GM23338 (cell line): ENCODE results near the gene SEMA5A. TPM values are rescaled to one million over a fixed set of nuclear protein-coding genes. Genes with fewer than 3 reads are reported as not detected.

Experiments used
- ATAC-seq: fragments of 200-7000 bp; cut with Tn5 transposase; 3 replicates; pipeline ENCODE4 v1.9.1; 2020
- DNase-seq: peaks from one replicate; pipeline ENCODE4 v3.0.0-alpha.2; 2015; ENCODE audit warnings: low spot score
- H2AFZ ChIP-seq: fragments of 200-600 bp; sonication (generic); 2 replicates; pipeline ENCODE4 v1.8.0; 2016; ENCODE audit warnings: antibody characterized with exemption, mild to moderate bottlenecking, moderate library complexity
- H3F3A ChIP-seq: fragments of 200-600 bp; sonication (generic); replicated peaks from 2 replicates; pipeline ENCODE4 v1.8.0; 2017; ENCODE audit warnings: antibody characterized with exemption, mixed run types, low read depth
- H3K27ac ChIP-seq: fragments of 200-600 bp; sonication (generic); 2 replicates; pipeline ENCODE4 v1.6.1; 2016; ENCODE audit warnings: low read depth
- H3K27me3 ChIP-seq: fragments of 200-600 bp; sonication (generic); 2 replicates; pipeline ENCODE4 v1.8.0; 2016; ENCODE audit warnings: mild to moderate bottlenecking, mixed run types, moderate library complexity; ENCODE audit not compliant: insufficient read depth
- H3K36me3 ChIP-seq: fragments of 200-600 bp; sonication (generic); 2 replicates; pipeline ENCODE4 v1.8.0; 2016; ENCODE audit warnings: mild to moderate bottlenecking; ENCODE audit not compliant: insufficient read depth
- H3K4me1 ChIP-seq: fragments of 200-600 bp; sonication (generic); 2 replicates; pipeline ENCODE4 v1.8.0; 2016; ENCODE audit warnings: mild to moderate bottlenecking, moderate library complexity; ENCODE audit not compliant: insufficient read depth
- H3K4me2 ChIP-seq: fragments of 200-600 bp; sonication (generic); 2 replicates; pipeline ENCODE4 v1.7.1; 2017; ENCODE audit warnings: mixed run types
- H3K4me3 ChIP-seq: fragments of 200-600 bp; sonication (generic); 2 replicates; pipeline ENCODE4 v1.6.1; 2016; ENCODE audit warnings: mixed run types
- H3K79me2 ChIP-seq: fragments of 200-600 bp; sonication (generic); replicated peaks from 2 replicates; pipeline ENCODE4 v1.8.0; 2017; ENCODE audit warnings: mild to moderate bottlenecking; ENCODE audit not compliant: insufficient read depth
- H3K9me2 ChIP-seq: fragments of 200-600 bp; sonication (generic); 2 replicates; pipeline ENCODE4 v1.8.0; 2017; ENCODE audit not compliant: insufficient read depth
- H4K20me1 ChIP-seq: fragments of 200-600 bp; sonication (generic); replicated peaks from 2 replicates; pipeline ENCODE4 v1.8.0; 2017; ENCODE audit warnings: mild to moderate bottlenecking; ENCODE audit not compliant: insufficient read depth
- H3K27ac Mint-ChIP-seq: 2 replicates; pipeline ENCODE4 v1.8.0; 2020; ENCODE audit warnings: inconsistent platforms, mild to moderate bottlenecking, moderate library complexity, mixed read lengths
- H3K27me3 Mint-ChIP-seq: 3 replicates; pipeline ENCODE4 v1.8.0; 2022; ENCODE audit warnings: low read depth, mild to moderate bottlenecking, moderate library complexity, mixed read lengths, inconsistent platforms; ENCODE audit not compliant: insufficient read depth, poor library complexity
- H3K36me3 Mint-ChIP-seq: 3 replicates; pipeline ENCODE4 v1.8.0; 2021; ENCODE audit warnings: low read depth, mild to moderate bottlenecking, inconsistent platforms, moderate library complexity, mixed read lengths
- H3K4me1 Mint-ChIP-seq: 3 replicates; pipeline ENCODE4 v1.8.0; 2020; ENCODE audit warnings: mild to moderate bottlenecking, inconsistent platforms, mixed read lengths
- H3K4me3 Mint-ChIP-seq: 3 replicates; pipeline ENCODE4 v1.8.0; 2021; ENCODE audit warnings: moderate library complexity, mild to moderate bottlenecking, inconsistent platforms, mixed read lengths
- H3K9me3 Mint-ChIP-seq: 3 replicates; pipeline ENCODE4 v1.8.0; 2020; ENCODE audit warnings: moderate library complexity, mild to moderate bottlenecking, inconsistent platforms, mixed read lengths
- CREB1 ChIP-seq: fragments of 250-450 bp; sonication (Bioruptor Pico); IDR thresholded peaks from 2 replicates; pipeline ENCODE4 v1.5.0; 2020; ENCODE audit warnings: low read depth, mild to moderate bottlenecking, moderate library complexity
- EZH2 ChIP-seq: fragments of 200-600 bp; sonication (generic); IDR thresholded peaks from one replicate; pipeline ENCODE4 v1.8.0; 2017; ENCODE audit warnings: antibody characterized with exemption, mild to moderate bottlenecking, low read depth; ENCODE audit not compliant: unreplicated experiment
- JUNB ChIP-seq: IDR thresholded peaks from one replicate; pipeline ENCODE4 v1.6.1; 2016; ENCODE audit warnings: antibody characterized with exemption; ENCODE audit not compliant: unreplicated experiment
- NANOG ChIP-seq: IDR thresholded peaks from 2 replicates; pipeline ENCODE4 v1.6.1; 2016; ENCODE audit warnings: antibody characterized with exemption, borderline replicate concordance
- ZNF114 ChIP-seq: fragments of 250-450 bp; sonication (Bioruptor Pico); IDR thresholded peaks from 2 replicates; pipeline ENCODE4 v1.5.0; 2020; ENCODE audit warnings: mild to moderate bottlenecking, moderate library complexity
- polyA plus RNA-seq: library from polyadenylated mRNA; unstranded; fragments of >200 nt; fragmentation: Nextera tagmentation; extraction: Ambion mirVana; gene quantifications from 2 replicates; pipeline ENCODE4 v1.2.1, GENCODE V29; 2016
- total RNA-seq: library from RNA; depleted of rRNA; stranded (reverse); fragments of >200 nt; shearing (Covaris generic); gene quantifications from 2 replicates; pipeline ENCODE4 v1.2.3, GENCODE V29; 2014
- TF ChIP-seq, protein P1 (sequence below): IDR thresholded peaks from one replicate; pipeline ENCODE4 v1.6.1; 2018; ENCODE audit warnings: antibody characterized with exemption; ENCODE audit not compliant: unreplicated experiment

The SEMA5A gene
- total and polyA plus RNA-seq, 2 experiments from 2014 or later, result 2.1 to 8.1 TPM

DNA sequence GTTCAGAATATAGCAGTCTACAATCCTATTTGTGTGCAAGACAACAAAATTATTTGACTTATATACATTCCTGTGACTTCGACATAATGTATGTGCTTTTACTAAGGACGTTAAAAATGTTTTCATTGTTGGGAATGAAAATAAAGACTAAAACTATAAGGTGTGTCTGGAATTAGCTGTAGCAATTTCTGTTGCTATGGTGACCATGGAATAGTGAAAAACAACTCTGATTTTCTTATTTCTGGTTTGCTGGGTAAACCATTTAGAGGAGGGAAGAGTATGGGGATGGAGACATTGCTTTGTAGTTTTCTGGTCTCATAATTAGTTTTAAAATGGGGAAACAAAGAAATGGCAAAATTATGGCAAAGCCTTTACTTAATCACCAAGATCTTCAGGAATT lies 343.2 kb downstream of the SEMA5A start:
- Histone ChIP-seq H3K36me3 (no peaks in the 10 kb centered on the region), H3K4me3 (no peak overlapping the region), H3K27me3 (no peaks in the 10 kb centered on the region), H2AFZ (no peak overlapping the region), H3F3A (no peaks in the 10 kb centered on the region), H3K9me2 (no peaks in the 10 kb centered on the region; the same call in 1 of the 2 replicates), H3K4me2 (no peak overlapping the region), H3K79me2 (no peaks in the 10 kb centered on the region), H4K20me1 (no peaks in the 10 kb centered on the region), H3K27ac (no peak overlapping the region), H3K4me1 (no peaks in the 10 kb centered on the region)
- Mint-ChIP-seq H3K4me1 (peaks cover under 1% of the 10 kb centered on the region; the same call in 1 of the 3 replicates), H3K4me3 (no peak overlapping the region), H3K27ac (no peak overlapping the region), H3K9me3 (peaks cover 6% of the 10 kb centered on the region; the same call in 1 of the 3 replicates), H3K27me3 (peaks cover 2% of the 10 kb centered on the region), H3K36me3 (0 out of 3 replicates have a peak, but pooled peaks cover 3% of the 10 kb centered on the region)
- ATAC-seq, result no peak
- DNase-seq, result no peak
- TF ChIP-seq JUNB, result no peak
- TF ChIP-seq EZH2, result no peak
- TF ChIP-seq, protein P1, sequence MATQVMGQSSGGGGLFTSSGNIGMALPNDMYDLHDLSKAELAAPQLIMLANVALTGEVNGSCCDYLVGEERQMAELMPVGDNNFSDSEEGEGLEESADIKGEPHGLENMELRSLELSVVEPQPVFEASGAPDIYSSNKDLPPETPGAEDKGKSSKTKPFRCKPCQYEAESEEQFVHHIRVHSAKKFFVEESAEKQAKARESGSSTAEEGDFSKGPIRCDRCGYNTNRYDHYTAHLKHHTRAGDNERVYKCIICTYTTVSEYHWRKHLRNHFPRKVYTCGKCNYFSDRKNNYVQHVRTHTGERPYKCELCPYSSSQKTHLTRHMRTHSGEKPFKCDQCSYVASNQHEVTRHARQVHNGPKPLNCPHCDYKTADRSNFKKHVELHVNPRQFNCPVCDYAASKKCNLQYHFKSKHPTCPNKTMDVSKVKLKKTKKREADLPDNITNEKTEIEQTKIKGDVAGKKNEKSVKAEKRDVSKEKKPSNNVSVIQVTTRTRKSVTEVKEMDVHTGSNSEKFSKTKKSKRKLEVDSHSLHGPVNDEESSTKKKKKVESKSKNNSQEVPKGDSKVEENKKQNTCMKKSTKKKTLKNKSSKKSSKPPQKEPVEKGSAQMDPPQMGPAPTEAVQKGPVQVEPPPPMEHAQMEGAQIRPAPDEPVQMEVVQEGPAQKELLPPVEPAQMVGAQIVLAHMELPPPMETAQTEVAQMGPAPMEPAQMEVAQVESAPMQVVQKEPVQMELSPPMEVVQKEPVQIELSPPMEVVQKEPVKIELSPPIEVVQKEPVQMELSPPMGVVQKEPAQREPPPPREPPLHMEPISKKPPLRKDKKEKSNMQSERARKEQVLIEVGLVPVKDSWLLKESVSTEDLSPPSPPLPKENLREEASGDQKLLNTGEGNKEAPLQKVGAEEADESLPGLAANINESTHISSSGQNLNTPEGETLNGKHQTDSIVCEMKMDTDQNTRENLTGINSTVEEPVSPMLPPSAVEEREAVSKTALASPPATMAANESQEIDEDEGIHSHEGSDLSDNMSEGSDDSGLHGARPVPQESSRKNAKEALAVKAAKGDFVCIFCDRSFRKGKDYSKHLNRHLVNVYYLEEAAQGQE, result no peak
- TF ChIP-seq NANOG, result no peak

GRCh38 chr5:9201761-9202160 lies 344.1 kb downstream of the SEMA5A start:
- Histone ChIP-seq H4K20me1 (no peaks in the 10 kb centered on the region), H3K27ac (no peak overlapping the region), H3K4me1 (no peaks in the 10 kb centered on the region), H3K4me3 (no peak overlapping the region), H3K36me3 (no peaks in the 10 kb centered on the region), H2AFZ (no peak overlapping the region), H3K4me2 (no peak overlapping the region), H3K27me3 (no peaks in the 10 kb centered on the region), H3F3A (no peaks in the 10 kb centered on the region), H3K9me2 (no peaks in the 10 kb centered on the region; the same call in 1 of the 2 replicates), H3K79me2 (no peaks in the 10 kb centered on the region)
- TF ChIP-seq ZNF114 (CRISPR knock-in tag), result no peak
- DNase-seq, result no peak
- ATAC-seq, result no peak
- 0 out of 3 replicates have a peak, but pooled peaks cover 3% of the 10 kb centered on the region for H3K36me3 Mint-ChIP-seq
- peaks cover 7% of the 10 kb centered on the region; the same call in 2 of the 3 replicates for H3K4me1 Mint-ChIP-seq
- H3K27me3 Mint-ChIP-seq, result peaks cover 4% of the 10 kb centered on the region
- H3K4me3 Mint-ChIP-seq, result no peak overlapping the region
- no peak overlapping the region for H3K27ac Mint-ChIP-seq
- peaks cover 6% of the 10 kb centered on the region; the same call in 1 of the 3 replicates for H3K9me3 Mint-ChIP-seq

GRCh38 chr5:9201011-9201410 lies 344.9 kb downstream of the SEMA5A start:
- peaks cover 7% of the 10 kb centered on the region; the same call in 2 of the 3 replicates for H3K4me1 Mint-ChIP-seq
- 0 out of 3 replicates have a peak, but pooled peaks cover 3% of the 10 kb centered on the region for H3K36me3 Mint-ChIP-seq
- Histone ChIP-seq H3F3A (no peaks in the 10 kb centered on the region), H2AFZ (no peak overlapping the region), H3K27me3 (no peaks in the 10 kb centered on the region), H3K36me3 (no peaks in the 10 kb centered on the region), H4K20me1 (no peaks in the 10 kb centered on the region), H3K79me2 (no peaks in the 10 kb centered on the region), H3K4me1 (no peaks in the 10 kb centered on the region), H3K4me3 (no peak overlapping the region), H3K4me2 (no peak overlapping the region), H3K9me2 (no peaks in the 10 kb centered on the region; the same call in 1 of the 2 replicates), H3K27ac (no peak overlapping the region)
- no peak for TF ChIP-seq CREB1
- ATAC-seq (no peak), DNase-seq (no peak)
- no peak overlapping the region for H3K27ac Mint-ChIP-seq
- H3K27me3 Mint-ChIP-seq, result peaks cover 4% of the 10 kb centered on the region
- peaks cover 6% of the 10 kb centered on the region; the same call in 1 of the 3 replicates for H3K9me3 Mint-ChIP-seq
- H3K4me3 Mint-ChIP-seq, result no peak overlapping the region
